Lower leg skin (tissue), 4 donors: ENCODE measurements around the gene AFF2. TPM values are rescaled to one million over a fixed set of nuclear protein-coding genes. Genes with fewer than 3 reads are reported as not detected.

Experiments used
- DNase-seq, 2 donors: peaks; one replicate each; pipeline ENCODE4 v3.0.0-alpha.2; 2019; ENCODE audit warnings: low spot score in 2 of 2
- H3K4me3 ChIP-seq: fragments of 200-600 bp; sonication (generic); 2 replicates; pipeline ENCODE4 v1.5.1; 2017; ENCODE audit warnings: mild to moderate bottlenecking, low read depth; ENCODE audit not compliant: poor library complexity, severe bottlenecking
- CTCF ChIP-seq, 3 donors: fragments of 450-650 bp; IDR thresholded peaks; one replicate each; pipeline ENCODE4 v1.5.1; 2016; ENCODE audit warnings: antibody characterized with exemption in 3 of 3, mild to moderate bottlenecking in 3 of 3, moderate library complexity in 2 of 3
- POLR2A ChIP-seq, 2 donors: fragments of 450-650 bp; IDR thresholded peaks; one replicate each; pipeline ENCODE4 v1.6.1; 2016 to 2017; ENCODE audit warnings: antibody characterized with exemption in 2 of 2, mild to moderate bottlenecking in 1 of 2, moderate library complexity in 1 of 2
- WGBS, 2 donors: methylation state at CpG; one replicate each; pipeline ENCODE4 v1.1.5; 2018; 5-methylcytosine and 5-hydroxymethylcytosine counted together
- intact Hi-C: fragments of 100-400 bp; cut with DNase I; formaldehyde crosslinking; loops from one replicate; pipeline ENCODE4 v1.15.0; 2023; ENCODE audit warnings: low total_unique reads
- total RNA-seq, 4 donors: library from RNA; depleted of rRNA; stranded (reverse); fragments of >200 nt; gene quantifications; one replicate each; pipeline ENCODE4 v1.1.0, GENCODE V29; 2016

AFF2 gene
- total RNA-seq, 4 donors from 2014 or later = 1.1 to 6.4 (median 2.5) TPM

GRCh38 chrX:148930206-148930729 is 429.9 kb downstream of the AFF2 start:
- DNase-seq = no peak
- 52 to 94% methylated on average over 2 of the region's 2 CpGs for WGBS, 2 donors
- intact Hi-C loops = no loop called here
- TF ChIP-seq POLR2A (IDR thresholded peaks at IDR 0.05) (no peak), CTCF (IDR thresholded peaks at IDR 0.05) (no peak)
- no peak overlapping the region for H3K4me3 ChIP-seq

GRCh38 chrX:148933881-148934280 is 433.5 kb downstream of the AFF2 start:
- TF ChIP-seq POLR2A (IDR thresholded peaks at IDR 0.05) = no peak
- TF ChIP-seq CTCF (IDR thresholded peaks at IDR 0.05) = no peak
- WGBS, 2 donors = 79 to 97% methylated on average over 4 of the region's 4 CpGs
- H3K4me3 ChIP-seq = no peak overlapping the region
- intact Hi-C loops = no loop called here
- DNase-seq = no peak

GRCh38 chrX:148938348-148938747 is 437.9 kb downstream of the AFF2 start:
- intact Hi-C loops = no loop called here
- WGBS, 2 donors = 73 to 80% methylated on average over 4 of the region's 4 CpGs
- TF ChIP-seq POLR2A (IDR thresholded peaks at IDR 0.05) = no peak
- TF ChIP-seq CTCF (IDR thresholded peaks at IDR 0.05) = no peak
- H3K4me3 ChIP-seq = no peak overlapping the region
- DNase-seq = no peak

GRCh38 chrX:148940411-148940996 is 440.1 kb downstream of the AFF2 start:
- no peak overlapping the region for H3K4me3 ChIP-seq
- TF ChIP-seq POLR2A (IDR thresholded peaks at IDR 0.05) (no peak), CTCF (IDR thresholded peaks at IDR 0.05) (no peak)
- DNase-seq = no peak
- 52 to 86% methylated on average over 1 of the region's 1 CpG for WGBS, 2 donors
- intact Hi-C loops = no loop called here

GRCh38 chrX:148942754-148943153 is 442.3 kb downstream of the AFF2 start:
- DNase-seq = no peak
- intact Hi-C loops = no loop called here
- no peak for TF ChIP-seq CTCF (IDR thresholded peaks at IDR 0.05)
- TF ChIP-seq POLR2A (IDR thresholded peaks at IDR 0.05) = no peak
- no peak overlapping the region for H3K4me3 ChIP-seq
- 77 to 78% methylated on average over 5 of the region's 5 CpGs for WGBS, 2 donors
